Keratinocyte (primary cell): ENCODE data around the gene ZNF610. TPM values are rescaled to one million over a fixed set of nuclear protein-coding genes. Genes with fewer than 3 reads are reported as not detected.
A peak's percentile ranks its signal among the peaks of the same experiment; 100 is the strongest.

Experiments used
- DNase-seq: peaks from one replicate; pipeline ENCODE4 v3.0.0-alpha.2; 2011; ENCODE audit warnings: low read depth, missing footprints, low spot score
- FAIRE-seq: peaks from 2 replicates; lab custom pipeline; 2011; peaks lifted over from hg19 to GRCh38; lab: Jason Lieb, UNC
- H2AFZ ChIP-seq: 2 replicates; pipeline ENCODE4 v1.6.0; 2012; ENCODE audit warnings: low read length, control low read depth, inconsistent platforms; ENCODE audit not compliant: control insufficient read depth
- H3K27ac ChIP-seq: 2 replicates; pipeline ENCODE4 v1.5.1; 2011; ENCODE audit warnings: low read length; ENCODE audit not compliant: control insufficient read depth, insufficient read depth
- H3K27me3 ChIP-seq: 3 replicates; pipeline ENCODE4 v1.6.0; 2011; ENCODE audit warnings: low read length; ENCODE audit not compliant: control insufficient read depth, insufficient read depth; ENCODE audit errors: extremely low read depth
- H3K36me3 ChIP-seq, 2 experiments: 2 replicates in 1 of 2; 3 replicates in 1 of 2; pipeline ENCODE4 v1.5.1; 2011; ENCODE audit warnings: low read length in 2 of 2, mild to moderate bottlenecking in 1 of 2; ENCODE audit not compliant: control insufficient read depth in 2 of 2, insufficient read depth in 2 of 2; ENCODE audit errors: extremely low read depth in 1 of 2
- H3K4me1 ChIP-seq: 3 replicates; pipeline ENCODE4 v1.5.1; 2011; ENCODE audit warnings: low read length; ENCODE audit not compliant: control insufficient read depth, insufficient read depth; ENCODE audit errors: extremely low read depth
- H3K4me2 ChIP-seq: 3 replicates; pipeline ENCODE4 v1.6.0; 2011; ENCODE audit warnings: low read depth, low read length; ENCODE audit not compliant: control insufficient read depth, insufficient read depth; ENCODE audit errors: extremely low read depth
- H3K4me3 ChIP-seq, 3 experiments: fragments of 200-600 bp in 1 of 3; sonication (generic) in 1 of 3; 2 replicates in 2 of 3; 3 replicates in 1 of 3; pipeline ENCODE4 v1.5.1; 2011 to 2016; ENCODE audit warnings: low read length in 3 of 3, mild to moderate bottlenecking in 3 of 3, control low read depth in 2 of 3, inconsistent platforms in 1 of 3, low read depth in 1 of 3, mixed read lengths in 1 of 3, mixed run types in 1 of 3, moderate library complexity in 1 of 3; ENCODE audit not compliant: control insufficient read depth in 2 of 3, insufficient read depth in 2 of 3; ENCODE audit errors: extremely low read depth in 1 of 3
- H3K79me2 ChIP-seq: 2 replicates; pipeline ENCODE4 v1.6.0; 2012; ENCODE audit warnings: low read length; ENCODE audit not compliant: control insufficient read depth, insufficient read depth
- H3K9ac ChIP-seq: 3 replicates; pipeline ENCODE4 v1.6.0; 2011; ENCODE audit warnings: low read length; ENCODE audit not compliant: control insufficient read depth, insufficient read depth; ENCODE audit errors: extremely low read depth
- H3K9me1 ChIP-seq: 3 replicates; pipeline ENCODE4 v1.6.0; 2011; ENCODE audit warnings: low read length; ENCODE audit not compliant: control insufficient read depth, insufficient read depth; ENCODE audit errors: extremely low read depth
- H3K9me3 ChIP-seq: 2 replicates; pipeline ENCODE4 v1.5.1; 2012; ENCODE audit warnings: low read depth, low read length; ENCODE audit not compliant: control insufficient read depth
- H4K20me1 ChIP-seq: 3 replicates; pipeline ENCODE4 v1.6.0; 2011; ENCODE audit warnings: low read length; ENCODE audit not compliant: control insufficient read depth, insufficient read depth; ENCODE audit errors: extremely low read depth
- EZH2 ChIP-seq: IDR thresholded peaks from one replicate; pipeline ENCODE4 v1.6.1; 2012; ENCODE audit warnings: inconsistent platforms, mild to moderate bottlenecking, low read length, moderate library complexity
- dilution Hi-C: fragments of 300-500 bp; cut with MboI; formaldehyde crosslinking; loops from one replicate; pipeline ENCODE4 v1.7.0; 2020; ENCODE audit warnings: low sequenced_read_pairs; ENCODE audit not compliant: extremely low pct_ligation_motif_present
- polyA plus RNA-seq, 5 experiments: library from polyadenylated mRNA; depleted of rRNA in 3 of 5; stranded (reverse) in 3 of 5; stranded (forward) in 1 of 5; unstranded in 1 of 5; fragments of >200 nt; gene quantifications; 1 replicate in 1 of 5; 2 replicates in 3 of 5; 3 replicates in 1 of 5; pipeline versions ENCODE4 v1.2.1 to v1.2.3, GENCODE V29; 2011 to 2012; ENCODE audit warnings: missing spikeins in 2 of 5, low read depth in 1 of 5, low replicate concordance in 1 of 5
- TF ChIP-seq, protein P1 (sequence below), 3 experiments: IDR thresholded peaks in 1 of 3; conservative IDR thresholded peaks in 1 of 3; optimal IDR thresholded peaks in 1 of 3; 2 replicates in 2 of 3; 3 replicates in 1 of 3; pipeline versions ENCODE3 to v1.5.1; 2011; ENCODE audit warnings: low read length in 3 of 3, mild to moderate bottlenecking in 3 of 3, moderate library complexity in 2 of 3, control low read depth in 1 of 3, inconsistent platforms in 1 of 3; ENCODE audit not compliant: insufficient read depth in 2 of 3; ENCODE audit errors: extremely low read depth in 1 of 3

The ZNF610 gene
- polyA plus RNA-seq, 1 donor (not counting 4 experiments of a cell fraction or from before 2014, with no cell fraction given), result 1.8 TPM

- peaks cover 16% of the 10 kb centered on the region for H3K9me3 ChIP-seq
- H3K4me1 ChIP-seq, result no peaks in the 10 kb centered on the region
- H4K20me1 ChIP-seq, result no peaks in the 10 kb centered on the region
- peaks cover 4 to 6% of the 10 kb centered on the region in 2 experiments for H3K36me3 ChIP-seq
- H2AFZ ChIP-seq, result peak overlapping the region; percentile 97
- H3K9ac ChIP-seq, result peak overlapping the region; percentile 96
- peak overlapping the region; percentile 90 to 94 (median 92) for H3K4me3 ChIP-seq
- no peak for TF ChIP-seq EZH2
- TF ChIP-seq, protein P1, sequence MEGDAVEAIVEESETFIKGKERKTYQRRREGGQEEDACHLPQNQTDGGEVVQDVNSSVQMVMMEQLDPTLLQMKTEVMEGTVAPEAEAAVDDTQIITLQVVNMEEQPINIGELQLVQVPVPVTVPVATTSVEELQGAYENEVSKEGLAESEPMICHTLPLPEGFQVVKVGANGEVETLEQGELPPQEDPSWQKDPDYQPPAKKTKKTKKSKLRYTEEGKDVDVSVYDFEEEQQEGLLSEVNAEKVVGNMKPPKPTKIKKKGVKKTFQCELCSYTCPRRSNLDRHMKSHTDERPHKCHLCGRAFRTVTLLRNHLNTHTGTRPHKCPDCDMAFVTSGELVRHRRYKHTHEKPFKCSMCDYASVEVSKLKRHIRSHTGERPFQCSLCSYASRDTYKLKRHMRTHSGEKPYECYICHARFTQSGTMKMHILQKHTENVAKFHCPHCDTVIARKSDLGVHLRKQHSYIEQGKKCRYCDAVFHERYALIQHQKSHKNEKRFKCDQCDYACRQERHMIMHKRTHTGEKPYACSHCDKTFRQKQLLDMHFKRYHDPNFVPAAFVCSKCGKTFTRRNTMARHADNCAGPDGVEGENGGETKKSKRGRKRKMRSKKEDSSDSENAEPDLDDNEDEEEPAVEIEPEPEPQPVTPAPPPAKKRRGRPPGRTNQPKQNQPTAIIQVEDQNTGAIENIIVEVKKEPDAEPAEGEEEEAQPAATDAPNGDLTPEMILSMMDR (optimal IDR thresholded peaks at IDR 0.05 in 1 of 3, IDR thresholded peaks at IDR 0.05 in 1 of 3, conservative IDR thresholded peaks at IDR 0.05 in 1 of 3; ENCODE audit: extremely low read depth in 1 of 3, insufficient read depth in 2 of 3, low read length in 3 of 3), result no peak
- DNase-seq (no peak), FAIRE-seq (no peak)
- peak overlapping the region; percentile 95 for H3K27ac ChIP-seq
- H3K79me2 ChIP-seq, result peaks cover 2% of the 10 kb centered on the region
- H3K27me3 ChIP-seq, result no peaks in the 10 kb centered on the region
- no peaks in the 10 kb centered on the region for H3K9me1 ChIP-seq
- peak overlapping the region; percentile 92 for H3K4me2 ChIP-seq
- dilution Hi-C loops, result no loop called here
Measured at GRCh38 chr19:52370341-52370710, 34.3 kb downstream of the ZNF610 start.

- H3K9me1 ChIP-seq, result no peaks in the 10 kb centered on the region
- no peak overlapping the region for H2AFZ ChIP-seq
- no peaks in the 10 kb centered on the region for H3K27me3 ChIP-seq
- H3K79me2 ChIP-seq, result no peaks in the 10 kb centered on the region
- H3K9ac ChIP-seq, result no peak overlapping the region
- H3K4me3 ChIP-seq, result no peak overlapping the region
- FAIRE-seq (no peak), DNase-seq (no peak)
- no peaks in the 10 kb centered on the region for H3K36me3 ChIP-seq
- H3K27ac ChIP-seq, result no peak overlapping the region
- no peak for TF ChIP-seq EZH2
- TF ChIP-seq, protein P1 (optimal IDR thresholded peaks at IDR 0.05 in 1 of 3, IDR thresholded peaks at IDR 0.05 in 1 of 3, conservative IDR thresholded peaks at IDR 0.05 in 1 of 3; ENCODE audit: extremely low read depth in 1 of 3, insufficient read depth in 2 of 3, low read length in 3 of 3), result no peak
- peaks cover 7% of the 10 kb centered on the region for H3K9me3 ChIP-seq
- H4K20me1 ChIP-seq, result no peaks in the 10 kb centered on the region
- no peaks in the 10 kb centered on the region for H3K4me1 ChIP-seq
- dilution Hi-C loops, result no loop called here
- no peak overlapping the region for H3K4me2 ChIP-seq
Measured at GRCh38 chr19:52391135-52391534, 55.1 kb downstream of the ZNF610 start.
